Lung microvascular endothelial cell (primary cell): ENCODE measurements around the gene BST2. TPM values are rescaled to one million over a fixed set of nuclear protein-coding genes. Genes with fewer than 3 reads are reported as not detected.

ENCODE experiments used
- DNase-seq, 2 donors: peaks; one replicate each; pipeline versions ENCODE4 v3.0.0 to v3.0.0-alpha.2; 2010; ENCODE audit warnings: low read depth in 2 of 2
- total RNA-seq: library from RNA; depleted of rRNA; stranded (reverse); fragments of >200 nt; gene quantifications from 2 replicates; pipeline ENCODE4 v1.2.1, GENCODE V29; 2014

Gene BST2
- 3.6 and 10.5 TPM in 2 replicates for total RNA-seq

GRCh38 chr19:17405250-17406045 is at the start of gene BST2:
BST2 (minus strand) TSS chr19:17405630; CDS start chr19:17405575, 55 bp downstream.
- peak; percentile 66 to 93 for DNase-seq

DNA sequence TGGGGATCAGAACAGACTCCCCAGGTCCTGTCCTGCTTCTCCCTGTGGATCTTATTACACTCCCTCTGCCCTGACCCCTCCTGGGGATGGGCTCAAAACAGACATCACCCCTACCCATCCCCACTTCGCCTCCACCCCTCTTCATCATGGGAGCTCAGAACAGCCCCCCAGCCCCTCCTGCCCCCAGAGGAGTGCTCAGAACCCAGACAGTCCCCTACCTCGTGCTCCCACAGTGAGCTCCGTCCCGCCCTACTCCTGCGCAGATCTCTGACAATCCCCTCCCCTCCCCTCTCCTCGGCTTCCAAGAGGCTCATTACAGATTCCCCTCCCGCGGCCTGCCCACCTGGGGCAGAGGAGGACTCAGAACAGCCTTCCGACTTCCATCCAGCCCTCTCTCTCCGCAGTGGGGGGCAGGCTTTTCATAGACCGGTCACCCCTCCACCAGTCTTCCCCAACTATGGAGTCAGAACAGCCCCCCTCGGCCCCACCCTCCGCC is 49.2 kb upstream of the BST2 start:
- no peak for DNase-seq

DNA sequence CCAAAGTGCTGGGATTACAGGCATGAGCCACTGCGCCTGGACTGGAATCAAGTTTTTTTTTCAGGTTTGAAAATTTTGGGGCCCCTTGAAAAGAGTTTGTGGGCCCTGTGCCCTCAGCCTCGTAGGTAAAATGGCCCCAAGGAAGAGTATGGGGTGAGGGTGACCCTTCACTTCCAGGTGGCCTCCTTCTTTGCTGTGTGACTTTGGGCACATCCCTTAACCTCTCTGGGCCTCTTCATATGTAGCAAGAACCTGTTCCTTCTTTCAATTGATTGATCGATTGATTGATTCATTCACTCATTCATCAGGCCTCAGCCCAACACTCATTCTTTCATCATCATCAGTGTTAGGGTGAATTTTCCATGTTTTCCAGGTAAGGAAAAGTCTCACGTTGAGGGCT is 46.4 kb upstream of the BST2 start:
- DNase-seq = no peak

DNA sequence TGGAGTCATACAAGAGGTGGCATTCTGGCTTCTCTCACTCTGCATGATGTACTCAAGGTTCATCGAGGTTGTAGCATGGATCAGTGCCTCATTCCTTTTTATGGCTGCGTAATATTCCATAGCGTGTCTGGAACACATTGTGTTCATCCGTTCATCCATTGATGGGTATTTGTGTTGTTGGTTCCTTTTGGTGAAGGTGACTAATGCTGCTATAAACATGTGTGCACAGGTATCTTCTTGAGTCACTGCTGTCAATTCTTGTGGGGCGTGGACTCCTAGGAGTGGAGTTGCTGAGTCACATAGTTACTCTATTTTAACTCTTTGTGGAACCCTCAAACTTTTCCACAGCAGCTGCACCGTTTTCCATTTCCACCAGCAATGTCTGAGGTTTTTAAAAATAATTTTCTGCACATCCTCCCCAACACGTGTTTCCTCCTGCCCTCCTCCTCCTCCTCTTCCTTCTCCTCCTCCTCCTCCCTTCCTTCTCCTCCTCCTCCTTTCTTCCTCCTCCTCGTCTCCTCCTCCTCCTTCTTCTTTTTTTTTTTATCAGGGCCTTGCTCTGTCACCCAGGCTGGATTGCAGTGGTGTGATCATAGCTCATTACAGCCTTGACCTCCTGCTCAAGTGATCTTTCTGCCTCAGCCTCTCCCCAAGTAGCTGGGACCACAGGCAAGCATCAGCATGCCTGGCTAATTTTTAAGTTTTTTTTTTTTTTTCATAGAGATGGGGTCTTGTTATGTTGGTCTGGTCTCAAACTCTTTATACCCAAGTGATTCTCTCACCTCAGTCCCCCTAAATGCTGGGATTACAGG is 45.0 kb upstream of the BST2 start:
- DNase-seq = no peak

GRCh38 chr19:17448131-17448967 is 42.9 kb upstream of the BST2 start, which contains the start of gene TMEM221:
TMEM221 (minus strand) TSS chr19:17448668; CDS start chr19:17448462, 206 bp downstream.
- DNase-seq = peak; percentile 13 to 16

DNA sequence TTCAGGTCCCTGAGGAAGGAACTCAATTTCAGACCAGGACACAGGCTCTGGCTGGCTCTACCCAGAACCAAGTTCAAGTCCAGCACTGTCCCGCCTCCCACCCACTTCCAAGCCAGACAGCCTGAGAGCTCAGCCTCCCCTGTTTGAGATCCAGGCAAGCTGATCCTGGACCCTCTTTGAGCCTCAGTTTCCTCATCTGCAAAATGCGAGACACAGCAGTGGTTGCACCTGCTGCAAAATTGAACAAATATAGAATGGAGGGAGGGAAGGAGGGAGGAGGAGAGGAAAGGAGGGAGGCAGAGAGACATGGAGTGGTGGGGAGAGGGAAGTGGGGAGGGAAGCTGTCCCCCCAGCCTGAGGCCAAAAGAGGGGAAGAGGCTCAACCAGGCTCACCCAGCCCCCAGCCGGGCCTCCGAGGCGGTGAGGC is 42.3 kb upstream of the BST2 start:
- DNase-seq = no peak

DNA sequence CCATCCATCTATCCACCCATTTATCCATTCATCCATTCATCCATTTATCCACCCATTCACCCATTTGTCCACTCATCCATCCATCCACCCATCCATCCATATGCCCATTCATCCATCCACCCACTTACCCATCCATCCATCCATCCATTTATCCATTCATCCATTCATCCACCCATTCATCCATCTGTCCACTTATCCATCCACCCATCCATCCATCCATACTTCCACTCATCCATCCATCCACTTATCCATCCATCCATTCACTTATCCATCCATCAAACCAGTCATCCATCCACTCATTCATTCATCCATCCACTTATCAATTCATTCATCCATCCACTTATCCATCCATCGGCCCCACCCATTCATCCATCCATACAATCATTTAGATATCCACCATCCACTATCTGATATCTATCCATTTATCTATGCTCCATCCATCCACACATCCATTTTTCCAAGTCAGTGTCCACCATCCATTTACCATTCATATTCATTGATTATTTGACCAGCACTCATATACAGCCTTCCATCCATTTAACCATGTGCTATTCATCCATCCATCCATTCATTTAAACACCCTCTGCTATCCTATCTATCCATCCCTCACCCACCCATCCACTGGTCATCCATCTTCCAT is 40.2 kb upstream of the BST2 start:
- DNase-seq = no peak

DNA sequence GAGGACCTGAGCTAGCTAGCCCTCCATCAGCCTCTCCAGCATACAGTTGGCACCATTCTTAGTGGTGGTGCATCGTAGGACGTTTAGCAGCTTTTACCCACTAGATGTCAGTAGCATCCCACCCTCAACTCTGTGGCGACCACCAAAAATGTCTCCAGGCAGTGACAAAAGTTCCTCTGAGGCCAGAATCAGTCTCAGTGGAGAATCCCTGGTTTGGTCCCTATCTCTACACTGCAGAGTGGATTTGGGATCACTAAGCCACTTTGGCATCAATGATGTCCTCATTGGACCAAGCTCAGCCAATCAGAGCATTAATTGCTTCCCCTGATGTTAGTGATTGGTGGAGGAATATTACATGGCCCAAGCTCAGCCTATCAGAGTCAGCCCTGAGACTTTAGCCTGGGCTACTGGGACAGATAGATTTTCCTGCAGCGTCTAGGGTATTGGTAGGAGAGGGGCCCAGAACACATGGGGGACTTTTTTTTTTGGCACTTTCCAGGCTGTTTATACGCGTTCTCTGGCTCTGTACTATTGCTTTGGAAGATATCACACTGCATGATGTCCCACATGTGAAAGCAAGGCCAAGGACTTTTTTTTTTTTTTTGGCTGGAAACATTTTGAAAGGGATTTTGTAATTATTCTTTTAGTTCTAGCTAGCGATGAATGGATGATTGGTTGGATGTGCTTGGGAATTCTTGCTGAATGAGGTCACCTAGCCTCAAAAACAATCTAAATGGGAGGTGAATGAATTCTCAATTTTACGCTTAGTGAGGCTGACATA is 36.0 kb upstream of the BST2 start:
- DNase-seq = peak; percentile 20 to 45

DNA sequence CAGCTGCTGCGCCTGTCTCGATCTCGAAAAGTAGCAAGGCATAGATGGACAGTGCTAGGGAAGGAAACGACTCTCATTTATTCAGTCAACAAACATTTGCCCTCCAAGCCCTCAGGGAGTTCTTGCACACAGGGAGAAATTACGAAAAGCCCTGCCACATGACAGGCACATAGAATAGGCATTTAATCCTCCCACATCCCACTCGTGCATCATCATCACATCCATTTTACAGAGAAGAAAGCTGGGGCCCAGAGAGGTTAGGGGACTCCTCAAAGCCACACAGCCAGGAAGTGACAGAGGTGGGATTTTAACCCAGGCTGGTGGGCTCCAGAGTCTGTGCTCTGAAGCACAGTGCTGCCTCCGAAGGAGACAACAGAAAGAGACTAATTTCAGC is 31.4 kb upstream of the BST2 start:
- no peak for DNase-seq

DNA sequence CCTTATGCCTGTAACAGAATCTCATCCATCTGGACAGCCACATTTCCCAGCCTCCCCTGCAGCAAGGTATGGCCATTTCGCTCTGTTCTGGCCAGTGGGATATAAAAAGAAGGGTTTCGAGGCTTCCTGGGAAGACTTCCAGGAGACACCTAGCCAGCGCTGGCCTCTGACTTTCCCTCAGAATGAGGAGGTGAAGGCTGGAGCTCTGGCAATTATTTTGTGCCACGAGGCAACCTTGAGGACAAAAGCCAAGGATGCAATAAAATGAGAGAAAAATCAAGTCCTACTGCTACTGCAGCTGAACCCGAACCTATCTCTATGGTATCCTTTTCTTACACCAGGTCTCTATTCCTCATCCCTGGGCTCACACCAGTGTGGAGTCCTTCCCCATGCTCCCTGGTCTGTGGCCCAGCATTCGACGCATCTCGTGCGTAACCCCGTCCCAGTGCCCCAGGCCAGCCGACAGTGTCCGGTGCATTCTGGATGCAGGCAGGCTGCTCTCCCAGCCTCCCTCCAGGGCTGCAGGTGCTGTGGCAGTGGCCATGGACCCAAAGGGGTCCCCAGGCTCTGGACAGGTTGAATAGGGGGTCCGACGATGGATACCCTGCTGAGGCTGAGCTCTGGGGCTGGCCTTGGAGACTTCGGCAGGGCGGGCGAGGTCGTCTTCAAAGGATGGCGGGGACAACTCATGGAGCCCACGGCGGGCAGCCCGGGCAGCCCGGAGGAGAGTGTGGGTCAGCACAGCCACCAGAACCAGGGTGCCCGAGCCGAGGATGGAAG is 30.9 kb upstream of the BST2 start:
- no peak for DNase-seq

- DNase-seq = no peak
Measured at GRCh38 chr19:17435218-17435617, 29.8 kb upstream of the BST2 start.

- no peak for DNase-seq
Measured at GRCh38 chr19:17431417-17431816, 26.0 kb upstream of the BST2 start.

DNA sequence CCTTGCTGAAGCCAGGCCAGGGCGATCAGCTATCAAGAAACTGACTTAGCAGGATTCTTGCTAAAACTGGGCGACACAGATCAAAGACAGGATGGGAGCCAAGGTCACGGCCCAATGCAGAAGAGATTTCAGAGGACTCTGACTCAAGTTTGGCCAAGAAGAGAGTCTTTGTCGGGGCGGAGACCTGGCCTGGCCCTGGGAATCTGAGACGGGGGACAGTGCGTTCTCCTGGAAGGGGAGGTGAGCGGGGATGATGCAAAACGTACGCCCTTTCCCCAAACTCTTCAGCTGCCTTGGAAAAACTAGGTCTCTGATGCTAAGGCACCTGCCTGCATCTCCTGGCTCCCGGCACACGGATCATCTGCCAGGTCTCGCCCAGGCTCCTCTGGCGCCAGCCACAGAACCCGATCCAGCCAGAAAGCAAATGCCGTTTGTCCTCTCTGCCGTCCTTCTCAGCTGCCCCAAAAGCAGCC is 24.2 kb upstream of the BST2 start:
- no peak for DNase-seq

DNA sequence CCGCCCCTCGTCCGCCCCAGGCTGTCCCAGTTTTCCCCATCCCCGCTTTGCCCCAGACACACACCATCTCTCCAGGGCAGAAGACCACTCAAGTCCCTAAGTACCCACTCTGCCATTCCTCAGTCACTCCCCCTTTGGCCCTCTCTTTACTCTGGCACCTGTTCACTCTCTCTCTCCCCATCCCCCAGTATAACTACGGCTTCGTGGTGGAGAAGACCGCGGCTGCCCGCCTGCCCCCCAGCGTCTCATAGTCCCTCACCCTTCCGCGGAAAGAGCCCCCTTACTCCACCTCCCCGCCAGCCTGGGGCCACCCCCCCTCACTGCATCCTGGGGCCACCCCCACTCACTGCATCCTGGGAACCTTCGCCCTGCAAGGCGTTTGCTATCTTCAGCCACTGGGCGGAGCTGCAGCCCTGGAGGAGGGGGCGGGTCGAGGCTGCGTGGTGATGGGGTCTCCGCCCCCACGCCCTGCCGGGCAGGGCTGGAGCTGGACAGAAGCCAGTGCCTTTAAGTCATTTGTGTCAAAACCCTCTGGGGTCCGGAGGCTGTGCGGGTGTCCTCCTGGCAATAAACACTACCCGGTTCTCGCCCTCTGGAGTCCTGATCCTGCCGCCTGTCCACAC is 19.4 kb upstream of the BST2 start:
- peak in 1 of 2 donors; percentile 27 for DNase-seq

GRCh38 chr19:17423429-17424208 is 18.2 kb upstream of the BST2 start:
- DNase-seq = no peak

- no peak for DNase-seq
Measured at GRCh38 chr19:17421942-17422341, 16.5 kb upstream of the BST2 start.

GRCh38 chr19:17420475-17420924 is 15.1 kb upstream of the BST2 start:
- DNase-seq = peak; percentile 51 to 60
